Astrocyte of the spinal cord (primary cell): ENCODE results near the gene ADAM12.
A peak's percentile ranks its signal among the peaks of the same experiment; 100 is the strongest.

Experiments
- DNase-seq: peaks from one replicate; pipeline ENCODE4 v3.0.0; 2011; ENCODE audit warnings: low read depth, low spot score
- H3K4me3 ChIP-seq: 2 replicates; pipeline ENCODE4 v1.5.1; 2011; ENCODE audit warnings: low read depth, mild to moderate bottlenecking, low read length, moderate library complexity
- in situ Hi-C: cut with HindIII; loops from 2 replicates; pipeline ENCODE4 v1.10.0; 2017; ENCODE audit warnings: low sequenced_read_pairs
- TF ChIP-seq, protein P1 (sequence below): IDR thresholded peaks from 2 replicates; pipeline ENCODE4 v1.5.1; 2012; ENCODE audit warnings: low read depth, mild to moderate bottlenecking, low read length, inconsistent platforms

Gene ADAM12

DNA sequence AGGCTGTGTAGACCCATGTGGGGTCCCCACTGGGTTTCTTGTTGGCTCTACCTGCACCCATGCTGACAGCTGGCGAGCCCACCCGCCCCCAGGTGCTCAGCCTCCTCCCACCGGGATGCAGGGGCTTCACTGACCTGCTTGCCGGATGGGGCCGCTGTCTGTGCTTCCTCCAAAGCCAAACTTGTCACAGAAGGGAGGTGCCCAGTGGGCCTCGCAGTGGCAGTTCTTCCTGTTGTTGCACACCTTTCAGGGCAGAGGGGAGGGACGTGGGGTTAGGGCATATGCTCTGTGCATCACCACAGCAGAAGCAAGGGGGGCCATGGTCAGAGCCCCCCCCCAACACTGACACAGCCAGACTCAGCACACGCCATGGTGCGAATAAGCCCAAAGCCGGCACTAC, 345.4 kb downstream of the ADAM12 start:
- no peak overlapping the region for H3K4me3 ChIP-seq
- in situ Hi-C loops: no loop called here
- TF ChIP-seq, protein P1, sequence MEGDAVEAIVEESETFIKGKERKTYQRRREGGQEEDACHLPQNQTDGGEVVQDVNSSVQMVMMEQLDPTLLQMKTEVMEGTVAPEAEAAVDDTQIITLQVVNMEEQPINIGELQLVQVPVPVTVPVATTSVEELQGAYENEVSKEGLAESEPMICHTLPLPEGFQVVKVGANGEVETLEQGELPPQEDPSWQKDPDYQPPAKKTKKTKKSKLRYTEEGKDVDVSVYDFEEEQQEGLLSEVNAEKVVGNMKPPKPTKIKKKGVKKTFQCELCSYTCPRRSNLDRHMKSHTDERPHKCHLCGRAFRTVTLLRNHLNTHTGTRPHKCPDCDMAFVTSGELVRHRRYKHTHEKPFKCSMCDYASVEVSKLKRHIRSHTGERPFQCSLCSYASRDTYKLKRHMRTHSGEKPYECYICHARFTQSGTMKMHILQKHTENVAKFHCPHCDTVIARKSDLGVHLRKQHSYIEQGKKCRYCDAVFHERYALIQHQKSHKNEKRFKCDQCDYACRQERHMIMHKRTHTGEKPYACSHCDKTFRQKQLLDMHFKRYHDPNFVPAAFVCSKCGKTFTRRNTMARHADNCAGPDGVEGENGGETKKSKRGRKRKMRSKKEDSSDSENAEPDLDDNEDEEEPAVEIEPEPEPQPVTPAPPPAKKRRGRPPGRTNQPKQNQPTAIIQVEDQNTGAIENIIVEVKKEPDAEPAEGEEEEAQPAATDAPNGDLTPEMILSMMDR: no peak
- DNase-seq: no peak

- in situ Hi-C loops: no loop called here
- TF ChIP-seq, protein P1: no peak
- no peak overlapping the region for H3K4me3 ChIP-seq
- DNase-seq: no peak
These were observed 345.9 kb downstream of the ADAM12 start for GRCh38 chr10:126042354-126042753.

DNA sequence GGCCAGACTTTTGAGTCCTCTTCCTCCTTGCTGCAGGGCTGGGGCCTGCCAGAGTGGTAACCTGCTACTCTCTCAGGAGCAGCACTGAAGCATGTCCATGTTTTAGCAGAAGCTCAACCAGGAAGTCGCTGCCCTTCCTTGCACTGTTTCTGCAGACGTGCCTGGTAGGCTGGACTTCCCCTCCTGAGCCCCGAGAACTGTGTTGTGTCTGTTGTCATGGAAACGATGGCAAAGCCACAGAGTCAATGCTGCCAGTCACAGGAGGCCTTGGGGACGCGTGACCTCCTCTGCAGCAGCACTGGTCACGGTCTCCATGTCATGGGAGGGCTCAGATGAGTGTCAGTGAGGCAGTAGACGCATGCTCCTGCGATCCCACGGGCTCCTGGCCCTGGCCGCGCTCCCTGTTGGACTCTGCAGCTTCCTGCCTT, 346.5 kb downstream of the ADAM12 start:
- in situ Hi-C loops: no loop called here
- no peak overlapping the region for H3K4me3 ChIP-seq
- peak; percentile 55 for DNase-seq
- TF ChIP-seq, protein P1: no peak

DNA sequence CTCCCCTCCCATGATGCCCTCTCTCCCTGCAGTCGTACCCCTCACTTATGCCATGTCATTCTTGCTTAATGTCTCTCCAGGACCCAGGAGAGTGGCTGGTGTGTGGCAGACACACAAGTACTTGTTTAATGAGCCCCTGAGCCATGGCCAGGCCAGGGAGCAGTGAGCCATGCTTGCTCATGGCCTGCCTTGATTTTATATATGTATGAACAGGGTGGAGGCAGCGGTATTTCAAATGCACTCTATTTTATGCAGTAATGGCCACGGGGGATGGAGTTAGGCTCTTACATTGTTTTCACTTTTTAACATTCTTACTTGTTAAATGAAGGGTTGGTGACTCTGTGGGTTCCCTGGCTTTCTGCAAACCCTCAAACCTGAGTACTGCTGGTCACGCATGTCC, 347.2 kb downstream of the ADAM12 start:
- in situ Hi-C loops: no loop called here
- H3K4me3 ChIP-seq: no peak overlapping the region
- DNase-seq: no peak
- TF ChIP-seq, protein P1: no peak

- no peak for DNase-seq
These were observed 350.3 kb downstream of the ADAM12 start for GRCh38 chr10:126037946-126038345.

GRCh38 chr10:126036515-126036914, 351.8 kb downstream of the ADAM12 start:
- in situ Hi-C loops: no loop called here
- TF ChIP-seq, protein P1: no peak
- H3K4me3 ChIP-seq: no peak overlapping the region
- no peak for DNase-seq

More at GRCh38 chr10:126037946-126038345, 350.3 kb downstream of the ADAM12 start:
- TF ChIP-seq, protein P1: no peak
- in situ Hi-C loops: no loop called here
- no peak overlapping the region for H3K4me3 ChIP-seq

DNA sequence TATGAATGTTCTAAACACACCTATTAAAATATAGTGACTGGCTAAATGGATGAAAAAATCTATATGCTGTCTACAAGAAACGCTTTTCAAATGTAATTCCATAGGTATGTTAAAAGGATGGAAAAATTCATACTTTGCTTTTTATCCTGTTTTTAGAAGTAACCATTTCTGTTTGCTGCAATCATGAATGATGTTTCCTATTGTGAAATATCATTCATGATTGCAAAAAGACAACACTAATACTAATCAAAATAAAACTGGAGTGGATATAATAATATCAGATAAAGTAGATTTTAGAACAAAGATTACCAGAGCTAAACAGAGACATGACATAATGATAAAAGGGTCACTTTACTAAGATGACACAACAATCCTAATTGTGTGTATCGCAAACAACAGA, 353.7 kb downstream of the ADAM12 start:
- TF ChIP-seq, protein P1: no peak

More for the DNA sequence above, 353.7 kb downstream of the ADAM12 start:
- in situ Hi-C loops: no loop called here
- no peak overlapping the region for H3K4me3 ChIP-seq
- DNase-seq: no peak
